ENCODE data around the gene KCNQ1. TPM values are rescaled to one million over a fixed set of nuclear protein-coding genes. Genes with fewer than 3 reads are reported as not detected.

The KCNQ1 gene
- polyA plus RNA-seq, 1 donor from 2014 or later = not detected

DNA sequence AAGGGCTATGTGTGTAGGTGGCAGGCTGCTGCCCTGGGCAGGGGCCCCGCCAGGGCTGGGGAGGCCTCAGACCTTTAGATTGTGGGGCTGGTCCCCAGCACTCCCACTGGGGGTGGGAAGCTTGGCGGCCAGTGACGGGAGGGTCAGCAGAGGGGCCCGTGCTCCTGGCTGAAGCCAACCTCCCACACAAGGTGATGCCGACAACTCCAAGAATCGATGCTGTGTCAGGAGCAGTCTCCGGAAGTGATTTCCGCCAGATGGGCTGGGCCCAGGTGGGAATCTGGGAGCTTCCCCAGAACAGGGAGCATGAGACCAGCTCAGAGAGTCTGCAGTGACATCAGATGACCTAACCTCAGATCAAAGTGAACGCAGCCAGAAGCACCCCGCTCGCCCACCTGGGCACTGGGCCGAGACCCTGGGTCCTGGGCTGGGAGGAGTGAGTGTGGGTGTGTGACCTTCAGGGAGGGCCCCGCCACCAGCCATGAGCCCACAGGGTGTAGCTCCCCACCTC lies 8.2 kb upstream of the KCNQ1 start:
- Histone ChIP-seq H3K79me2 (replicated peaks; ENCODE audit: insufficient read depth, low read length) (no peaks in the 10 kb centered on the region), H3K27ac (ENCODE audit: low read length) (no peak overlapping the region), H3K36me3 (ENCODE audit: insufficient read depth, low read length) (no peaks in the 10 kb centered on the region), H3K9ac (ENCODE audit: low read length) (no peak overlapping the region), H3K27me3 (ENCODE audit: insufficient read depth, low read depth, low read length) (no peaks in the 10 kb centered on the region), H3K9me3 (ENCODE audit: low read length) (no peaks in the 10 kb centered on the region), H3K4me3 (ENCODE audit: low read length) (no peak overlapping the region), H3K4me2 (ENCODE audit: low read length) (no peak overlapping the region), H4K20me1 (ENCODE audit: insufficient read depth) (no peaks in the 10 kb centered on the region), H2AFZ (ENCODE audit: low read depth, low read length) (no peak overlapping the region), H3K9me2 (ENCODE audit: insufficient read depth, low read length) (no peaks in the 10 kb centered on the region), H3F3A (ENCODE audit: insufficient read depth, low read length, poor library complexity, severe bottlenecking) (no peaks in the 10 kb centered on the region)
- TF ChIP-seq EZH2 (IDR thresholded peaks at IDR 0.05; ENCODE audit: borderline replicate concordance, insufficient read depth, low read length, poor library complexity, severe bottlenecking) = no peak
- TF ChIP-seq, protein P1, sequence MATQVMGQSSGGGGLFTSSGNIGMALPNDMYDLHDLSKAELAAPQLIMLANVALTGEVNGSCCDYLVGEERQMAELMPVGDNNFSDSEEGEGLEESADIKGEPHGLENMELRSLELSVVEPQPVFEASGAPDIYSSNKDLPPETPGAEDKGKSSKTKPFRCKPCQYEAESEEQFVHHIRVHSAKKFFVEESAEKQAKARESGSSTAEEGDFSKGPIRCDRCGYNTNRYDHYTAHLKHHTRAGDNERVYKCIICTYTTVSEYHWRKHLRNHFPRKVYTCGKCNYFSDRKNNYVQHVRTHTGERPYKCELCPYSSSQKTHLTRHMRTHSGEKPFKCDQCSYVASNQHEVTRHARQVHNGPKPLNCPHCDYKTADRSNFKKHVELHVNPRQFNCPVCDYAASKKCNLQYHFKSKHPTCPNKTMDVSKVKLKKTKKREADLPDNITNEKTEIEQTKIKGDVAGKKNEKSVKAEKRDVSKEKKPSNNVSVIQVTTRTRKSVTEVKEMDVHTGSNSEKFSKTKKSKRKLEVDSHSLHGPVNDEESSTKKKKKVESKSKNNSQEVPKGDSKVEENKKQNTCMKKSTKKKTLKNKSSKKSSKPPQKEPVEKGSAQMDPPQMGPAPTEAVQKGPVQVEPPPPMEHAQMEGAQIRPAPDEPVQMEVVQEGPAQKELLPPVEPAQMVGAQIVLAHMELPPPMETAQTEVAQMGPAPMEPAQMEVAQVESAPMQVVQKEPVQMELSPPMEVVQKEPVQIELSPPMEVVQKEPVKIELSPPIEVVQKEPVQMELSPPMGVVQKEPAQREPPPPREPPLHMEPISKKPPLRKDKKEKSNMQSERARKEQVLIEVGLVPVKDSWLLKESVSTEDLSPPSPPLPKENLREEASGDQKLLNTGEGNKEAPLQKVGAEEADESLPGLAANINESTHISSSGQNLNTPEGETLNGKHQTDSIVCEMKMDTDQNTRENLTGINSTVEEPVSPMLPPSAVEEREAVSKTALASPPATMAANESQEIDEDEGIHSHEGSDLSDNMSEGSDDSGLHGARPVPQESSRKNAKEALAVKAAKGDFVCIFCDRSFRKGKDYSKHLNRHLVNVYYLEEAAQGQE (IDR thresholded peaks at IDR 0.05; ENCODE audit: borderline replicate concordance) = no peak
- TF ChIP-seq POLR2AphosphoS5 (IDR thresholded peaks at IDR 0.05) = no peak
- TF ChIP-seq, protein P2, sequence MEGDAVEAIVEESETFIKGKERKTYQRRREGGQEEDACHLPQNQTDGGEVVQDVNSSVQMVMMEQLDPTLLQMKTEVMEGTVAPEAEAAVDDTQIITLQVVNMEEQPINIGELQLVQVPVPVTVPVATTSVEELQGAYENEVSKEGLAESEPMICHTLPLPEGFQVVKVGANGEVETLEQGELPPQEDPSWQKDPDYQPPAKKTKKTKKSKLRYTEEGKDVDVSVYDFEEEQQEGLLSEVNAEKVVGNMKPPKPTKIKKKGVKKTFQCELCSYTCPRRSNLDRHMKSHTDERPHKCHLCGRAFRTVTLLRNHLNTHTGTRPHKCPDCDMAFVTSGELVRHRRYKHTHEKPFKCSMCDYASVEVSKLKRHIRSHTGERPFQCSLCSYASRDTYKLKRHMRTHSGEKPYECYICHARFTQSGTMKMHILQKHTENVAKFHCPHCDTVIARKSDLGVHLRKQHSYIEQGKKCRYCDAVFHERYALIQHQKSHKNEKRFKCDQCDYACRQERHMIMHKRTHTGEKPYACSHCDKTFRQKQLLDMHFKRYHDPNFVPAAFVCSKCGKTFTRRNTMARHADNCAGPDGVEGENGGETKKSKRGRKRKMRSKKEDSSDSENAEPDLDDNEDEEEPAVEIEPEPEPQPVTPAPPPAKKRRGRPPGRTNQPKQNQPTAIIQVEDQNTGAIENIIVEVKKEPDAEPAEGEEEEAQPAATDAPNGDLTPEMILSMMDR (IDR thresholded peaks at IDR 0.05; ENCODE audit: poor library complexity, severe bottlenecking) = no peak
- TF ChIP-seq RAD21 (conservative IDR thresholded peaks at IDR 0.05) = no peak
- TF ChIP-seq MXI1 (conservative IDR thresholded peaks at IDR 0.05; ENCODE audit: poor library complexity, severe bottlenecking) = no peak
- no peak for TF ChIP-seq SMC3 (conservative IDR thresholded peaks at IDR 0.05; ENCODE audit: poor library complexity)
- TF ChIP-seq TAF1 (IDR thresholded peaks at IDR 0.05; ENCODE audit: low read depth) = no peak
- no peak for TF ChIP-seq EP300 (conservative IDR thresholded peaks at IDR 0.05; ENCODE audit: poor library complexity, severe bottlenecking)

DNA sequence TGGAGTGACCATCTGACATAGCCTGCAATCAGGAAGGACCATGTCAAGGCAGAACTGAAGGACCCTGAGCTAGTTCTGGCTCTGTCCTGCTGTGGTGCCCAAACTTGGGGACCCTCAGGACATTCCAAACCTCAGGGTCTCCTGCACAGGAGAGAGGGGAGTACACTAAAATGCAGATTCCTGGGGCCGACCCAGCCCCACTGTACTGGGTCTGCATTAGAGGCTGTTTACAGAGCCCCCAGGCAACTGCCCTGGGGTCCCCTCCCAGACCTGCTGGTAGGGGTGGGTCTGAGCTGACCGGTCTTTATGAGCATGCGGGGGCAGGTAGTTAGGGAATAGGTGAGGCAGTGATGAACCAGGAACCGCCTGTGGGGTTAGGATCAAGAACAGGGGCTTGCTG lies 7.3 kb upstream of the KCNQ1 start:
- Histone ChIP-seq H3K27me3 (ENCODE audit: insufficient read depth, low read depth, low read length) (peaks cover 6% of the 10 kb centered on the region), H2AFZ (ENCODE audit: low read depth, low read length) (no peak overlapping the region), H3K4me2 (ENCODE audit: low read length) (no peak overlapping the region), H4K20me1 (ENCODE audit: insufficient read depth) (no peaks in the 10 kb centered on the region), H3K4me3 (ENCODE audit: low read length) (no peak overlapping the region), H3K36me3 (ENCODE audit: insufficient read depth, low read length) (no peaks in the 10 kb centered on the region), H3K9ac (ENCODE audit: low read length) (no peak overlapping the region), H3F3A (ENCODE audit: insufficient read depth, low read length, poor library complexity, severe bottlenecking) (no peaks in the 10 kb centered on the region), H3K79me2 (replicated peaks; ENCODE audit: insufficient read depth, low read length) (no peaks in the 10 kb centered on the region), H3K27ac (ENCODE audit: low read length) (no peak overlapping the region), H3K9me2 (ENCODE audit: insufficient read depth, low read length) (no peaks in the 10 kb centered on the region), H3K9me3 (ENCODE audit: low read length) (peaks cover 2% of the 10 kb centered on the region)
- TF ChIP-seq SMC3 (conservative IDR thresholded peaks at IDR 0.05; ENCODE audit: poor library complexity) = no peak
- no peak for TF ChIP-seq POLR2AphosphoS5 (IDR thresholded peaks at IDR 0.05)
- no peak for TF ChIP-seq MXI1 (conservative IDR thresholded peaks at IDR 0.05; ENCODE audit: poor library complexity, severe bottlenecking)
- no peak for TF ChIP-seq RAD21 (conservative IDR thresholded peaks at IDR 0.05)
- TF ChIP-seq, protein P2 (IDR thresholded peaks at IDR 0.05; ENCODE audit: poor library complexity, severe bottlenecking) = no peak
- no peak for TF ChIP-seq EP300 (conservative IDR thresholded peaks at IDR 0.05; ENCODE audit: poor library complexity, severe bottlenecking)
- no peak for TF ChIP-seq TAF1 (IDR thresholded peaks at IDR 0.05; ENCODE audit: low read depth)
- TF ChIP-seq EZH2 (IDR thresholded peaks at IDR 0.05; ENCODE audit: borderline replicate concordance, insufficient read depth, low read length, poor library complexity, severe bottlenecking) = no peak
- TF ChIP-seq, protein P1 (IDR thresholded peaks at IDR 0.05; ENCODE audit: borderline replicate concordance) = no peak

Measured in neural cell (in vitro differentiated cells).